ENCODE results near the gene SDK2. TPM values are rescaled to one million over a fixed set of nuclear protein-coding genes. Genes with fewer than 3 reads are reported as not detected.

Gene SDK2
- total and polyA plus RNA-seq, 2 experiments from 2014 or later = 0.74 to 5.1 TPM

GRCh38 chr17:73550556-73550955 is 93.7 kb downstream of the SDK2 start:
- Histone ChIP-seq H3K9me2 (ENCODE audit: insufficient read depth) (no peaks in the 10 kb centered on the region), H4K20me1 (replicated peaks; ENCODE audit: insufficient read depth) (no peaks in the 10 kb centered on the region), H2AFZ (no peak overlapping the region), H3K27me3 (ENCODE audit: insufficient read depth) (no peaks in the 10 kb centered on the region), H3K4me3 (no peak overlapping the region), H3K79me2 (replicated peaks; ENCODE audit: insufficient read depth) (no peaks in the 10 kb centered on the region), H3K4me1 (ENCODE audit: insufficient read depth) (peaks cover 7% of the 10 kb centered on the region; the same call in 1 of the 2 replicates), H3F3A (replicated peaks; ENCODE audit: low read depth) (no peaks in the 10 kb centered on the region), H3K4me2 (no peak overlapping the region), H3K27ac (ENCODE audit: low read depth) (no peak overlapping the region), H3K36me3 (ENCODE audit: insufficient read depth) (no peaks in the 10 kb centered on the region)
- DNase-seq (ENCODE audit: low spot score) (no peak), ATAC-seq (no peak)
- Mint-ChIP-seq H3K27ac (no peak overlapping the region), H3K4me1 (peaks cover 54% of the 10 kb centered on the region), H3K36me3 (ENCODE audit: low read depth) (no peaks in the 10 kb centered on the region), H3K27me3 (ENCODE audit: insufficient read depth, low read depth, poor library complexity) (peaks cover 9% of the 10 kb centered on the region), H3K4me3 (no peak overlapping the region), H3K9me3 (no peaks in the 10 kb centered on the region)
- no peak for TF ChIP-seq CTCF (conservative IDR thresholded peaks at IDR 0.05; ENCODE audit: low read depth in 2 of 2)
- TF ChIP-seq STAT1 (IDR thresholded peaks at IDR 0.05; ENCODE audit: unreplicated experiment) = no peak

GRCh38 chr17:73549841-73550430 is 94.3 kb downstream of the SDK2 start:
- no peak overlapping the region for H3K27ac ChIP-seq (ENCODE audit: low read depth)
- Mint-ChIP-seq H3K4me3 (no peak overlapping the region), H3K36me3 (ENCODE audit: low read depth) (no peaks in the 10 kb centered on the region), H3K4me1 (peaks cover 60% of the 10 kb centered on the region), H3K27me3 (ENCODE audit: insufficient read depth, low read depth, poor library complexity) (peaks cover 9% of the 10 kb centered on the region), H3K9me3 (no peaks in the 10 kb centered on the region), H3K27ac (no peak overlapping the region)
- H3K4me3 ChIP-seq = no peak overlapping the region
- H3K4me2 ChIP-seq = no peak overlapping the region
- no peaks in the 10 kb centered on the region for H3K9me2 ChIP-seq (ENCODE audit: insufficient read depth)
- no peaks in the 10 kb centered on the region for H4K20me1 ChIP-seq (replicated peaks; ENCODE audit: insufficient read depth)
- H3K27me3 ChIP-seq (ENCODE audit: insufficient read depth) = no peaks in the 10 kb centered on the region
- H2AFZ ChIP-seq = no peak overlapping the region
- DNase-seq (ENCODE audit: low spot score) = no peak
- no peaks in the 10 kb centered on the region for H3K79me2 ChIP-seq (replicated peaks; ENCODE audit: insufficient read depth)
- no peak for ATAC-seq
- peaks cover 7% of the 10 kb centered on the region; the same call in 1 of the 2 replicates for H3K4me1 ChIP-seq (ENCODE audit: insufficient read depth)
- no peaks in the 10 kb centered on the region for H3K36me3 ChIP-seq (ENCODE audit: insufficient read depth)
- no peaks in the 10 kb centered on the region for H3F3A ChIP-seq (replicated peaks; ENCODE audit: low read depth)
- TF ChIP-seq ZNF114 (CRISPR knock-in tag; IDR thresholded peaks at IDR 0.05) (no peak), JUNB (IDR thresholded peaks at IDR 0.05; ENCODE audit: unreplicated experiment) (no peak), NANOG (IDR thresholded peaks at IDR 0.05; ENCODE audit: borderline replicate concordance) (no peak), STAT1 (IDR thresholded peaks at IDR 0.05; ENCODE audit: unreplicated experiment) (no peak), EZH2phosphoT487 (IDR thresholded peaks at IDR 0.05; ENCODE audit: unreplicated experiment) (no peak), CTCF (conservative IDR thresholded peaks at IDR 0.05; ENCODE audit: low read depth in 2 of 2) (no peak), ZNF331 (CRISPR knock-in tag; IDR thresholded peaks at IDR 0.05; ENCODE audit: low read depth) (no peak), POLR2AphosphoS5 (IDR thresholded peaks at IDR 0.05; ENCODE audit: low read depth) (no peak)
- TF ChIP-seq, protein P1, sequence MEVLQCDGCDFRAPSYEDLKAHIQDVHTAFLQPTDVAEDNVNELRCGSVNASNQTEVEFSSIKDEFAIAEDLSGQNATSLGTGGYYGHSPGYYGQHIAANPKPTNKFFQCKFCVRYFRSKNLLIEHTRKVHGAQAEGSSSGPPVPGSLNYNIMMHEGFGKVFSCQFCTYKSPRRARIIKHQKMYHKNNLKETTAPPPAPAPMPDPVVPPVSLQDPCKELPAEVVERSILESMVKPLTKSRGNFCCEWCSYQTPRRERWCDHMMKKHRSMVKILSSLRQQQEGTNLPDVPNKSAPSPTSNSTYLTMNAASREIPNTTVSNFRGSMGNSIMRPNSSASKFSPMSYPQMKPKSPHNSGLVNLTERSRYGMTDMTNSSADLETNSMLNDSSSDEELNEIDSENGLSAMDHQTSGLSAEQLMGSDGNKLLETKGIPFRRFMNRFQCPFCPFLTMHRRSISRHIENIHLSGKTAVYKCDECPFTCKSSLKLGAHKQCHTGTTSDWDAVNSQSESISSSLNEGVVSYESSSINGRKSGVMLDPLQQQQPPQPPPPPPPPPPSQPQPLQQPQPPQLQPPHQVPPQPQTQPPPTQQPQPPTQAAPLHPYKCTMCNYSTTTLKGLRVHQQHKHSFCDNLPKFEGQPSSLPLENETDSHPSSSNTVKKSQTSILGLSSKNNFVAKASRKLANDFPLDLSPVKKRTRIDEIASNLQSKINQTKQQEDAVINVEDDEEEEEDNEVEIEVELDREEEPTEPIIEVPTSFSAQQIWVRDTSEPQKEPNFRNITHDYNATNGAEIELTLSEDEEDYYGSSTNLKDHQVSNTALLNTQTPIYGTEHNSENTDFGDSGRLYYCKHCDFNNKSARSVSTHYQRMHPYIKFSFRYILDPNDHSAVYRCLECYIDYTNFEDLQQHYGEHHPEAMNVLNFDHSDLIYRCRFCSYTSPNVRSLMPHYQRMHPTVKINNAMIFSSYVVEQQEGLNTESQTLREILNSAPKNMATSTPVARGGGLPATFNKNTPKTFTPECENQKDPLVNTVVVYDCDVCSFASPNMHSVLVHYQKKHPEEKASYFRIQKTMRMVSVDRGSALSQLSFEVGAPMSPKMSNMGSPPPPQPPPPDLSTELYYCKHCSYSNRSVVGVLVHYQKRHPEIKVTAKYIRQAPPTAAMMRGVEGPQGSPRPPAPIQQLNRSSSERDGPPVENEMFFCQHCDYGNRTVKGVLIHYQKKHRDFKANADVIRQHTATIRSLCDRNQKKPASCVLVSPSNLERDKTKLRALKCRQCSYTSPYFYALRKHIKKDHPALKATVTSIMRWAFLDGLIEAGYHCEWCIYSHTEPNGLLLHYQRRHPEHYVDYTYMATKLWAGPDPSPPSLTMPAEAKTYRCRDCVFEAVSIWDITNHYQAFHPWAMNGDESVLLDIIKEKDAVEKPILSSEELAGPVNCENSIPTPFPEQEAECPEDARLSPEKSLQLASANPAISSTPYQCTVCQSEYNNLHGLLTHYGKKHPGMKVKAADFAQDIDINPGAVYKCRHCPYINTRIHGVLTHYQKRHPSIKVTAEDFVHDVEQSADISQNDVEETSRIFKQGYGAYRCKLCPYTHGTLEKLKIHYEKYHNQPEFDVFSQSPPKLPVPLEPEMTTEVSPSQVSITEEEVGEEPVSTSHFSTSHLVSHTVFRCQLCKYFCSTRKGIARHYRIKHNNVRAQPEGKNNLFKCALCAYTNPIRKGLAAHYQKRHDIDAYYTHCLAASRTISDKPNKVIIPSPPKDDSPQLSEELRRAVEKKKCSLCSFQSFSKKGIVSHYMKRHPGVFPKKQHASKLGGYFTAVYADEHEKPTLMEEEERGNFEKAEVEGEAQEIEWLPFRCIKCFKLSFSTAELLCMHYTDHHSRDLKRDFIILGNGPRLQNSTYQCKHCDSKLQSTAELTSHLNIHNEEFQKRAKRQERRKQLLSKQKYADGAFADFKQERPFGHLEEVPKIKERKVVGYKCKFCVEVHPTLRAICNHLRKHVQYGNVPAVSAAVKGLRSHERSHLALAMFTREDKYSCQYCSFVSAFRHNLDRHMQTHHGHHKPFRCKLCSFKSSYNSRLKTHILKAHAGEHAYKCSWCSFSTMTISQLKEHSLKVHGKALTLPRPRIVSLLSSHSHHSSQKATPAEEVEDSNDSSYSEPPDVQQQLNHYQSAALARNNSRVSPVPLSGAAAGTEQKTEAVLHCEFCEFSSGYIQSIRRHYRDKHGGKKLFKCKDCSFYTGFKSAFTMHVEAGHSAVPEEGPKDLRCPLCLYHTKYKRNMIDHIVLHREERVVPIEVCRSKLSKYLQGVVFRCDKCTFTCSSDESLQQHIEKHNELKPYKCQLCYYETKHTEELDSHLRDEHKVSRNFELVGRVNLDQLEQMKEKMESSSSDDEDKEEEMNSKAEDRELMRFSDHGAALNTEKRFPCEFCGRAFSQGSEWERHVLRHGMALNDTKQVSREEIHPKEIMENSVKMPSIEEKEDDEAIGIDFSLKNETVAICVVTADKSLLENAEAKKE (CRISPR knock-in tag; IDR thresholded peaks at IDR 0.05) = no peak
- TF ChIP-seq, protein P2, sequence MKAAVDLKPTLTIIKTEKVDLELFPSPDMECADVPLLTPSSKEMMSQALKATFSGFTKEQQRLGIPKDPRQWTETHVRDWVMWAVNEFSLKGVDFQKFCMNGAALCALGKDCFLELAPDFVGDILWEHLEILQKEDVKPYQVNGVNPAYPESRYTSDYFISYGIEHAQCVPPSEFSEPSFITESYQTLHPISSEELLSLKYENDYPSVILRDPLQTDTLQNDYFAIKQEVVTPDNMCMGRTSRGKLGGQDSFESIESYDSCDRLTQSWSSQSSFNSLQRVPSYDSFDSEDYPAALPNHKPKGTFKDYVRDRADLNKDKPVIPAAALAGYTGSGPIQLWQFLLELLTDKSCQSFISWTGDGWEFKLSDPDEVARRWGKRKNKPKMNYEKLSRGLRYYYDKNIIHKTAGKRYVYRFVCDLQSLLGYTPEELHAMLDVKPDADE (IDR thresholded peaks at IDR 0.05) = no peak
